Mesodermal cell (in vitro differentiated cells): ENCODE measurements around the gene CCNE1.

Experiments used
- H3K27ac ChIP-seq: 2 replicates; pipeline ENCODE4 v1.7.0; 2013; ENCODE audit warnings: mild to moderate bottlenecking, low read depth, low read length, moderate library complexity; ENCODE audit not compliant: severe bottlenecking
- H3K36me3 ChIP-seq: 2 replicates; pipeline ENCODE4 v1.7.1; 2013; ENCODE audit warnings: mild to moderate bottlenecking, low read length, moderate library complexity; ENCODE audit not compliant: control insufficient read depth, insufficient read depth
- H3K4me1 ChIP-seq: one replicate; pipeline ENCODE4 v1.7.1; 2013; ENCODE audit warnings: mild to moderate bottlenecking, low read length; ENCODE audit not compliant: insufficient read depth, control insufficient read depth, poor library complexity, severe bottlenecking
- H3K4me3 ChIP-seq: 2 replicates; pipeline ENCODE4 v1.7.0; 2013; ENCODE audit warnings: low read length, control low read depth, mild to moderate bottlenecking; ENCODE audit not compliant: insufficient read depth, poor library complexity, severe bottlenecking; ENCODE audit errors: extremely low read depth
- H3K9me3 ChIP-seq: 2 replicates; pipeline ENCODE4 v1.7.1; 2013; ENCODE audit warnings: mild to moderate bottlenecking, low read length, moderate library complexity; ENCODE audit not compliant: control insufficient read depth
- WGBS, 2 experiments: methylation state at CpG; one replicate each; pipeline ENCODE4 v1.1.5; 2013; ENCODE audit warnings: missing lambda C conversion rate in 2 of 2; ENCODE audit not compliant: insufficient coverage in 2 of 2; 5-methylcytosine and 5-hydroxymethylcytosine counted together

Gene CCNE1

DNA sequence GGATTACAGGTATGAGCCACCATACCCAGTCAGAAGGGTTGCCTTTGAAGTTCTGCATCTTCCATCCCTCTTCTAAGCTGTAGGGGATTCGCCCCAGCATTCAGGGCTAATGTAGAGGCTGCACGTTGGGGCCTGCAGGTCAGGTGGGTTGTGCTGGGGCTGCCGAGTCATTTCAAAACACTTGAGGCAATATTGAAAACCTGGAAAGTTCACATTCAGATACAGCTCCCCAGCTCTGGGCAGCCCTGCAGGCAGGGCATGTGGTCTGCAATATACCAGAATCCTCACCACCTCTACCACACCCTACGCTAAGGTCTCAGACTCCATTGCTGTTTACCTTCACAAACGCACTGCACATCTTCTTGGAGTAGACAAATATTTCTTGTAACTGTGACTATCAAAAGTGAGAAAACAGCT, 24.6 kb downstream of the CCNE1 start:
- Histone ChIP-seq H3K36me3 (no peaks in the 10 kb centered on the region), H3K9me3 (no peaks in the 10 kb centered on the region), H3K4me3 (no peak overlapping the region), H3K27ac (no peak overlapping the region), H3K4me1 (peaks cover 10% of the 10 kb centered on the region)
- 85 to 100% methylated on average over 2 to 3 of the region's 5 CpGs for WGBS, 2 experiments

DNA sequence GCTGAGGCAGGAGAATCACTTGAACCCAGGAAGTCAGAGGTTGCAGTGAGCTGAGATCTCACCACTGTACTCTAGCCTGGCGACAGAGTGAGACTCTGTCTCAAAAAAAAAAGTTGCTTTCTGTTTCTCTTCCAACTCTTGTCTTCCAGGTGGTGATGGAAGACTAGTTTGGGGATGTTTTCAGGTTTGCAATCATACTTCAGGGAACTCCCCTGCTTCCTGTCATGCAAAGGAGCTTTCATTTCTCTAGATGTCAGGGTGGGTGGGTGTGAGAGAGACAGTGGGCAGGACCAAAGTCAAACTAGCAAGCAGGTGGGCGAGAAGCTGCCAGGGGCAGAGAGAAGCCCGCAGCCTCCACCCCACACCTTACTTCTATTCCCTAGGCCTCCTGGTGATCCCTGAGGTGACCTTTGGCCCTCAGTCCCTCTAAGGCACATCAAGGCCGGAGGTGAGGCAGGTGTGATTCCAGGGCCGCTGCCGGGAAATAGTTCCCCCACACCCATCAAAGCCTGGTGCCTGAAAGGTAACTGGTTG, 25.7 kb downstream of the CCNE1 start:
- Histone ChIP-seq H3K36me3 (no peaks in the 10 kb centered on the region), H3K27ac (no peak overlapping the region)
- 90 to 96% methylated on average over 3 to 4 of the region's 6 CpGs for WGBS, 2 experiments

DNA sequence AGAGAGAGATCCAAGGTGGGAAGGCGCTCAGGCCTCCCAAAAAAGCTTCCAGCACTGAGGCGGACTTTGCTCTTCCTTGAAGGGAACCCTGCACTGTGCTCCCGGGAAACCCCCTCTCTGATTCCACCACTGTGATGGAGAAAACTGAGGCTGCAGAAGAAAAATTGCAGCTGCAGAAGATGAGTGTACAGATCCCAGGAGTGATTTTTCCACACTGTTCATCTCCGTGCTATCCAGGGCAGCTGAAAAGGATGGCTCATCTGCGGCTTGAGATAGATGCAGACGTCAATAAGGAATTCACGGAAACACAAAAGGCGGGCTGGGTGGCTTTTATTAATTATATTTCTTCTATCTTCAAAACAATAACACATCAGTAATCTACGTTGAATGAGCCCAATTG, 26.2 kb downstream of the CCNE1 start:
- Histone ChIP-seq H3K4me1 (peaks cover 24% of the 10 kb centered on the region), H3K36me3 (no peaks in the 10 kb centered on the region), H3K4me3 (no peak overlapping the region), H3K9me3 (no peaks in the 10 kb centered on the region), H3K27ac (no peak overlapping the region)
- 83 to 92% methylated on average over 2 to 5 of the region's 9 CpGs for WGBS, 2 experiments

More for the DNA sequence above, 25.7 kb downstream of the CCNE1 start:
- Histone ChIP-seq H3K4me3 (no peak overlapping the region), H3K9me3 (no peaks in the 10 kb centered on the region), H3K4me1 (peaks cover 20% of the 10 kb centered on the region)

DNA sequence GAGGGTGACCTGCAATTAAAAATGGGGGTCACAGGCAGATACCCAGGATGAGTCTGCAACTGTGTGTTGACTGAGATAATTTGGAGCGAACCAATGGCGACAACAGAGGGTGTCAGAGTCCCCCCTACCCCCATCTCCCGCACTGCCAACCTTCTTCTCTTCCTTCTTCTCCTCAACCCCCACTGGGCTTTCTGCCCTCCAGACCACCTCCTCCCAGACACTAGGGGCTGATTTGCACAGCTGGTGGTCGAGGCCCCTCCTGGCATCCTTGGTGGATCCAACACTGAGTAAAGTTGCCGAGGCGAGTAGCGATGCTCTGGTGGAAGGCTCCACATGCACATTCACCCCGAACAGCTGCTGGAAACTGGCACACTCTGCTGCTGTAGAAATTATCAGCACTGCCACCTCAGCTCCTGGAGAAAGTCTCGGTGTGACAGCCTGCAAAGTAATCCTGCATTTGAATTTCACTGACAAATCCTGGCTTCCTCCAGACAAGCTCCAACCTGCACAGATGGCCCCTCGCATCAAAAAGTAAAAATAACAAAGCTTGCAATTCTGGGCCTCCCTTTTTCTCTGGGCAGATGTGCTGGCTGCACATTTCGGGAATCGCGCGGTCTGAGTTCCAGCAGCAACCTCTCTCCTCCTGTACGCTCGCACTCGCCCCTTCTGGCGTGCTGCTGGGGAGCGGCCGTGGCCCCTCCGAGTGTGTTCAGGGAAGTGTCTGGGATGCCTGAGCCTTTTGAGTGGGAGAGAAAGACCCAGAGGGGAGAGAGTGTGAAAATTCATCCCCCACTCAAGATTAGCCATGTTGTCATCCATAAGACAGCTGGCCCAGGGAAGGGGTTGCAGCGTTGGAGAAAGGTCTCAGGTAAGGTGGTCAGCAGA, 28.5 kb downstream of the CCNE1 start:
- no peaks in the 10 kb centered on the region for H3K9me3 ChIP-seq
- H3K36me3 ChIP-seq: no peaks in the 10 kb centered on the region
- H3K27ac ChIP-seq: no peak overlapping the region
- H3K4me3 ChIP-seq: no peak overlapping the region
- 82 to 88% methylated on average over 17 to 18 of the region's 22 CpGs for WGBS, 2 experiments
- H3K4me1 ChIP-seq: peaks cover 30% of the 10 kb centered on the region

DNA sequence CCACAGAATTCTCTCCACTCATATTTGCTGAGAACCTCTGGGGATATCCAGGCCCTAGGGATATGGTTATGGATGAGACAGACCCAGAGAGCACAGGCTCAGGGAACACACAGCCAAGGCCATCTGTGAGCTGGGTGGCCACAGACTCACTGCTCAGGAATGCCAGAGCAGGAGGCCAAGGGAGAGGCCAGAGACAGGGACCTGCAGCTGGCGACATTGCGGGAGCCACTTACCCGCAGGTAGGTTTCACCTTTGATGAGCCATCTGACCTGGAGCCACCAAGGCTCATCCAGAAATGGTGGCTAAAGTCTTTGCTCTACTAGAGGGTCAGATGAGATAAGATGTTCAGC, 29.4 kb downstream of the CCNE1 start:
- WGBS, 2 experiments: 90 to 100% methylated on average over 2 to 3 of the region's 3 CpGs
- Histone ChIP-seq H3K4me3 (no peak overlapping the region), H3K36me3 (no peaks in the 10 kb centered on the region), H3K4me1 (peaks cover 30% of the 10 kb centered on the region), H3K9me3 (no peaks in the 10 kb centered on the region), H3K27ac (peak overlapping the region; percentile 44)

DNA sequence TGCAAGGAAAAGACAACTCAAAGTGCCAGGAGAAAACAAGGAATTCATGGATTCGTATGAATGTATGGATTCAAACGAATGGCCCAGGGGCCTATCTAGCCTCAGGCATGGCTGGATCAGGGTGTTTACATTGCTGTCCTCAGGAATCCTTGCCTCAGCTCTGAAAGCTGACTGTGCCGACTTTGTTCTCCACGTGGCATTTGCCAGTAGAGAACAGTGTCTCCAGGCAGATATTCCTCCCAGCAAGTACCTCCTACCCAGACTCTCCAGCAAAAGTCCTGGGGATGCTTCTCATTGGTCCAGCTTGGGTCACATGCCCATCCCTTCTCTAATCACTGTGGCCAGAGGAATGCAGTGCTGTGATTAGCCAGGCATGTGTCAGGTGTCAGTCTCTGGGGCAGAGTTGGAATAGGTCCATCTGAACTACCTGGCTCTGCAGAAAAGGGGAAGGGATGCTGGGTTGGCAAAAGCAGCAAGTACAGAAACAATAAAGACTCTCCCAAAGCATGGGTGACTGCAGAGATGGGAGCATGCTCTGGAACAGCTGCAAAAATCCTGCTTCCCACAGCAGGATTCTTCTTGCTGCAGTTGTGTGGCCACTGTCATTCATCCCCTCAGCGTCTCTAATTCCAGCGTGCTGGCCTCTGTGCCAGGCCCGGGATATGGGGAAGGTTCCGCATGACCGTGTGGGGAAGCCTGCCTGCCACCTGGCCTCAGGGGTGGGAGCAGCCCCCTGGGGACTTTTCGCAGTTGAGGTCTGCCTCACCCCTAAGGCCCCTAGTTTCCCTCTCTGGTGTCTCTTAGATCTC, 30.0 kb downstream of the CCNE1 start:
- 85 to 87% methylated on average over 9 to 10 of the region's 10 CpGs for WGBS, 2 experiments
- H3K36me3 ChIP-seq: no peaks in the 10 kb centered on the region

DNA sequence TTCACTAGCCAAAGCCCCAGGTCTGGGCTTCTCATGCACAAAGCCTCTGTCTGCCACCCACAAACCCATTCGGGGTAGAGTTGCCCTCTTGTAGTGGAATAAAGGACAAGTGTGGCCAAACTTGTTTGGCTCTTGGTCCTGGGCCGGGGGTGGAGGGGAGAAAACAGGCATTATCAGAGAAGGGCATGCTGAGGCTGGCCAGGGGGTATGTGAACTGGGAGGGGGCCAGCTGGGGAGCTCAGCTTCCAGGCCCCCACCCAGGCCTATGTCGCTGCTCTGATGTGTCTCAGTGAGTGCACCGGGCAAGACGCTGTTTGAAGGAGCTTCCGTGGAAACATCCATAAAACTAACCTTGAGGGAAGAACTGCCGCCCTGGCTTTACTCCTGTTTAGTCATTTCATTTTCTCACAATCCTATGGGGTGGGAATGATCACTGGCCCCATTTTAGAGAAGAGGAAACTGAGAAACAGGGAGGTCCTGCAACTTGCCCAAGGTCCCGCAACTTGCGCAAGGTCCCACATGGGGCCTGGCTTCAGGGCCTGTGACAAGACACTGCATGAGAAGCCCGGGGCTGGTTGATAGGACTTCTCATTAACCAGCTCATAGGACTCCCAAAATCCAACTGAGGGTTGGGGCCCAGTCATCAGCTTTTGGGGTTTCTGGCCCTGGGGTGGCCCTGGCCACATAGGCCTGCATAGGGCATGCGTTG, 30.8 kb downstream of the CCNE1 start:
- Histone ChIP-seq H3K36me3 (no peaks in the 10 kb centered on the region), H3K27ac (no peak overlapping the region), H3K4me1 (peaks cover 30% of the 10 kb centered on the region), H3K9me3 (no peaks in the 10 kb centered on the region), H3K4me3 (no peak overlapping the region)
- WGBS, 2 experiments: 79 to 80% methylated on average over 8 to 9 of the region's 11 CpGs

More for the DNA sequence above, 30.0 kb downstream of the CCNE1 start:
- H3K27ac ChIP-seq: peak overlapping the region; percentile 44
- peaks cover 30% of the 10 kb centered on the region for H3K4me1 ChIP-seq
- H3K9me3 ChIP-seq: no peaks in the 10 kb centered on the region
- H3K4me3 ChIP-seq: no peak overlapping the region

DNA sequence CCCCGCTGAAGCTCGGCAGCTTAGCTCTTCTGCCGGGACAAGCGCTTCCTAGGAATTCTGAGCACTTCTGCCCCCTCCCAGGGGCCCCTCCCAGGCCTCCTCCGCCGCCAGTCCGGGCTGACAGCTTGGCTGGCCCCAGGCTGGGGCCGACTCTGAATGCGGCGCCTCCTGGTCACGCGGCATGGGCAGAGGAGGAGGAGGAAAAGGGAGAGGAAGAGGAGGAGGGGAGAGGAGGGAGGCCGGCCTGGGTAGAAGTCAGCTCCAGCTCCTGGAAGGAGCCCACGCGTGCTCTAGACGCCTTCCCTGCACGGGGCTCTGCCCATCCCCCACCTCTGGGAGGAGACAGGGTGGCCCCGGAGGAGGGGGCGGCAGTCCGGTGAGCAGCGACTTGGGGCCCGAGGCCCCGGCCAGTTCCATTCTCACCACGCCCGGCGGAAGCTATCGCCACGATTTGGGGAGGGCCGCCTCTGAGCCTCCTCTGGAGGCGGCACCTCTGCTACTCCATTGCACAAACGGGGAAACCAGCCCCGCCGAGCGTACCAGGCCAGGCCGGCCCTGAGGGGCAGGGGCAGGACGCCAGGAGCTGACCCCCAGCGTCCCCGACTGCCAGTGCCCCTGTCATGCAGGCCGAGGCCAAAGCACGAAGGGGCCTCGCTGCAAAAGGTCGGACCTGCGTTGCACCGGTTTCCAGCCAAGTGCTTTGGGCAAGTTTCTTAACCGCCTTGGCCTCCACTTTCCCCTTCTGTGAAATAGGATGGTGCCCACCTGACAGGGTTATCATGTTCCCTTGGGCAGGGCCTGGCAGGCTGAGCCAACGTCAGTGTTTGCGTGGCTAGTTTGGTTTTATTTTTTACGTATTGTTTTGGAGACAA, 31.6 kb downstream of the CCNE1 start:
- H3K4me1 ChIP-seq: peaks cover 30% of the 10 kb centered on the region
- WGBS, 2 experiments: 12 to 13% methylated on average over 37 to 38 of the region's 48 CpGs
- H3K9me3 ChIP-seq: no peaks in the 10 kb centered on the region
- H3K27ac ChIP-seq: no peak overlapping the region
- H3K36me3 ChIP-seq: no peaks in the 10 kb centered on the region
- peak overlapping the region; percentile 59 for H3K4me3 ChIP-seq

DNA sequence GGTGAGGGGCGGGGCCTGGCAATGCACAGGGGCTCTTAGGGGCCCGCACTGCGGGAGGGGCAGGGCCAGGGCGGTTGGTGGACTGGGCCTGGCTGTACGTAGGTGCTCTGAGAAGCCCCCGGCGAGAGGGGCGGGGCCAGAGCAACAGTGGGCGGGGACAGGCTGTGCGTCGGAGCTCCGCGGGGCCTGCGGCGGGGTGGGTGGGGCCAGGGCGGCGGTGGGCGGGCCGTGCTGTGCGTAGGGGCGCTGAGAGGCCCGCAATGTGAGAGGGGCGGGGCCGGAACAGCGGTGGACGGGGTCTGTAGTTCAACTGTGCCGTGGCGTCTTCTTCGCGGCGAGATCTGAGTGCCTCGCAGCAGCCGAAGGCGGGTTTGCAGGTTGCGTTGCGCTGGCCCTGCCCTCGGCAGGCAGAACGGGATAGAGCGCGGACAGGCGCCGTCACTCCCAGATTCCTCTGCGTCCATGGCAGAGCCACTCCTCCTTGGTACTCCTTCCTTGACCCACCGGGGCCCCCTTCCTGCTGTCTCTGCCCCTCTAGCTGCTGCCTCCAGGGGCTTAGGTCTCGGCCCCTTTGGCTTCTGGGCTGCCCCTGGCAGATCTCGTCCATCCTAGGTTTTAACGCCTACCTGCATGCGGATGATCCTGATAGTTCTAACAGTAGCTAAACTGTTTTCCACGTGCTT, 33.2 kb downstream of the CCNE1 start:
- Histone ChIP-seq H3K36me3 (no peaks in the 10 kb centered on the region), H3K9me3 (no peaks in the 10 kb centered on the region), H3K4me1 (peaks cover 30% of the 10 kb centered on the region), H3K27ac (peak overlapping the region; percentile 76), H3K4me3 (peak overlapping the region; percentile 59)
- WGBS, 2 experiments: 0 to 1% methylated on average over 23 to 43 of the region's 49 CpGs
